HG03135 (cell line): Measurements from ENCODE around the gene CACUL1.
"Not testable (repeated sequence)": the region's sequence is repeated elsewhere in the genome, so short reads cannot be mapped to it uniquely, and the experiment has no call there.

Source experiments
- ATAC-seq: cut with Tn5 transposase; IDR thresholded peaks from one replicate; pipeline ENCODE4 v1.9.1; 2021; ENCODE audit warnings: mild to moderate bottlenecking, moderate library complexity; ENCODE audit not compliant: unreplicated experiment

CACUL1 gene

GRCh38 chr10:118754556-118755423, at the start of gene CACUL1:
Gene CACUL1, minus strand, starts transcription at chr10:118754970. Its CDS starts 208 bp downstream, at chr10:118754762.
- peak; percentile 94 for ATAC-seq

DNA sequence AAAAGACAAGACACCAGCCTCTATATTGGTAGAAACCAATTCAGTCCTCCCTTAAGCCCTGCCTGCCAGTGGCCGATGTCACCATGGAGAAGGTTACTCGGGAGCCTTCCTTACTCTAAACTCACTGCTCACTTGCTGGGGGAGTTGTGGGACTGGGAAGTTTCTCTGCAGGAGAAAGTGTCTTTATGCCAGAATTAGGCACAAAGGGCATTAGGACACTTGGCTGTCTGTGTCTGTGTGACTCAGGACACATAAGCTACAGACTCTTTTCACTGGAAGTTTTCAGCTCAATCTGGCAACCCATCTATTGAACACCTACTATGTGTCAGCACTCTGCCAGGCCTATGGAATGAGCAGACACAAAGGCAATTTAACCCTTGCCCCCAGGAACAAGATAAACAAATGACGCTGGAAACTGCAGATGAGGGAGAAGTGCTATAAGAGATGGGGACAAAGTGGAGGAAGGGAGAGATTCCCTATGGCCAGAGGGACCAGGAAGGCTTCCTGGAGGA, 49.5 kb upstream of the CACUL1 start:
- ATAC-seq = no peak

- no peak for ATAC-seq
These were observed 47.5 kb upstream of the CACUL1 start for GRCh38 chr10:118802126-118802793.

DNA sequence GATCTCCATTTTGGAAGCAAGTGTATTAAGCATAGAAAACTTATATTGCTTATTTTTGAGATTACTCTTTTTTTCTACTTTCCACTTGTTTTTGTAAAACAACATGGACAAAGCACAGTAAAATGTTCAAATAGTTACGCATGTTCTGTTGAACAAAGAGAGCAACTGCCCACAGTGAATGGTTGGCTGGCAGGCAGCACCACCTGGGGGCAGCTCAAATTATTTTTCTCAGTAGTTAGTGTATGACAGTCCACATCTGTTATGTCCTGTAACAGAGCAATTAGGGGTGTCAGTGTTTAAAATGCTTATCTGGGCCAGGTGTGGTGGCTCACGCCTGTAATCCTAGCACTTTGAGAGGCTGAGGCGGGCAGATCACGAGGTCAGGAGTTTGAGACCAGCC, 46.1 kb upstream of the CACUL1 start:
- no peak for ATAC-seq

DNA sequence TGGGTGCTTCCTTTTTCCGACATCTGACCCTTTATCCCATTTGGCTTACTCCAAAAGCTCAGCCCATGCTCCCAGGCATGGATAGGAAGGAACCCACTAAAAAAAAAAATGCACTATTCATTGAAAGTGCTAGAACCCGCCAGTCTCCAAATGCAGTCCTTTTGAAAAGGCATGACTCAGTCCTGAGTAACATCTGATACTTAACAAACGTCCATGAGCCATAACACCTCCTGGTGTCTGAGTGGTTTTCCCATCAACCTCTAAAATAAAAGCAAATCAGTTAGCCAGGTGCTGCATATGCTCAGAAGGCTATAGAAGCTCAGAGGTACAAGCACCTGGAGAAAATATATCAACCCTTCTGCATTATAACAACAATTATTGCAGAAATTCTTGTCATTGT, 45.0 kb upstream of the CACUL1 start:
- ATAC-seq = no peak

GRCh38 chr10:118798231-118798662, 43.5 kb upstream of the CACUL1 start:
- no peak for ATAC-seq

DNA sequence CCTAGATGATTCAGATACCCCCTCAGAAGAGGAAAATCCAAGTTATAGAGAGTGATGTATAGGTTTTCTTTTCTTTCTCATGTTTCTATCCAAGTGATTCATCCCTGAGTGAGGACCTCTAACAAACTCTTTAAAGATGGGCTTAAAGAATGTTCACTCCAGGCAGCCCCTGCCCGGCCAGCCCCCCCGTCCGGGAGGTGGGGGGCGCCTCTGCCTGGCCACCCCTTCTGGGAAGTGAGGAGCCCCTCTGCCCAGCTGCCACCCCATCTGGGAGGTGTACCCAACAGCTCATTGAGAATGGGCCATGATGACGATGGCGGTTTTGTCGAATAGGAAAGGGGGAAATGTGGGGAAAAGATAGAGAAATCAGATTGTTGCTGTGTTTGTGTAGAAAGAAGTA, 40.2 kb upstream of the CACUL1 start:
- ATAC-seq = not testable (repeated sequence)

GRCh38 chr10:118793545-118793944, 38.8 kb upstream of the CACUL1 start:
- no peak for ATAC-seq

DNA sequence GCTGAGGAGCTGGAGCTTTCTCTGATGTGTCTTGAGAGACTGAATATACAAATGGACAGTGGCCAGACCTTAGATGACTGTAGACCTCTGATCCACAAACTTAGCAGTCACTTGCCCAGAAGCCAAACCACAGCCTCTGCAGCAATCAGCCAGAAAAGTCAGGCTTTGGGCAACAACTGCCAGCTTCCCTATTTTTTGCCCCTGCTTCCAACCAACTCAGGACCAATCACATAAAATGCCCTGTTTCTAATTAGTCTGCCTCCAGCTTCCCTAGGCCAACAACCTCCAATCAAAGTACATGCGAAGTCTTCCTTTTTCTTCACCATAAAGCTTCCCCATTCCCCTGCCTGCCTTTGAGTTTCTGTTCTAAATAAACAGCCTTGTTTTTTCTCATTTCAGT, 37.8 kb upstream of the CACUL1 start:
- no peak for ATAC-seq

GRCh38 chr10:118790058-118790457, 35.3 kb upstream of the CACUL1 start:
- ATAC-seq = no peak

- ATAC-seq = no peak
These were observed 30.8 kb upstream of the CACUL1 start for GRCh38 chr10:118785551-118785950.

- no peak for ATAC-seq
These were observed 29.2 kb upstream of the CACUL1 start for GRCh38 chr10:118783776-118784545.

DNA sequence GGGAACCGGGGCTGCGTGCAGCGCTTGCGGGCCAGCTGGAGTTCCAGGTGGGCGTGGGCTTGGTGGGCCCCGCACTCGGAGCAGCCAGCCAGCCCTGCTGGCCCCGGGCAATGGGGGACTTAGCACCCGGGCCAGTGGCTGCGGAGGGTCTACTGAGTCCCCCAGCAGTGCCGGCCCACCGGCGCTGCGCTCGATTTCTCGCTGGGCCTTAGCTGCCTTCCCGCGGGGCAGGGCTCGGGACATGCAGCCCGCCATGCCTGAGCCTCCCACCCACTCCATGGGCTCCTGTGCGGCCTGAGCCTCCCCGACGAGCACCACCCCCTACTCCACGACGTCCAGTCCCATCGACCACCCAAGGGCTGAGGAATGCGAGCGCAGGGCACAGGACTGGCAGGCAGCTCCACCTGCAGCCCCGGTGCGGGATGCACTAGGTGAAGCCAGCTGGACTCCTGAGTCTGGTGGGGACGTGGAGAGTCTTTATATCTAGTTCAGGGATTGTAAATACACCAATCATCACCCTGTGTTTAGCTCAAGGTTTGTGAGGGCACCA, 28.2 kb upstream of the CACUL1 start:
- not testable (repeated sequence) for ATAC-seq

DNA sequence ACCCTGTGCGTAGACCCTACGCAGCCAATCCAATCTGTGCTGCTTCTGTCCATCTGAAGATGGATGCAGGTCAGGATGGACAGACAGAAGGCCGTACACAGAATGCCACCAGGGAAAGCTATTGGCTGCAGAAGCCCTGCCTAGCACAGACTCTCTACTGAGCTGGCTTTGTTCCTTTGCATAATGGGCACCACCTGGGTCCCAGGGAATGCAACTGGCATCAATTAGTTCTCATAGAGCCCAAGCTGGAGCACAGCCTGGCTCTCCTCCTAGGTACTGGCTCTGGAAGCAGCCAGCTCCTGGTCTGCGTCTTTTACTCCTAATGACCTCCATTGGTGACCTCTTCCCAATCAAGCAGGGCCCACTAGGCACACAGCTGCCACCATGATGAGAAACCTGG, 26.8 kb upstream of the CACUL1 start:
- no peak for ATAC-seq

GRCh38 chr10:118778727-118779126, 24.0 kb upstream of the CACUL1 start:
- no peak for ATAC-seq

GRCh38 chr10:118776960-118777359, 22.2 kb upstream of the CACUL1 start:
- ATAC-seq = no peak

GRCh38 chr10:118776033-118776432, 21.3 kb upstream of the CACUL1 start:
- ATAC-seq = no peak

DNA sequence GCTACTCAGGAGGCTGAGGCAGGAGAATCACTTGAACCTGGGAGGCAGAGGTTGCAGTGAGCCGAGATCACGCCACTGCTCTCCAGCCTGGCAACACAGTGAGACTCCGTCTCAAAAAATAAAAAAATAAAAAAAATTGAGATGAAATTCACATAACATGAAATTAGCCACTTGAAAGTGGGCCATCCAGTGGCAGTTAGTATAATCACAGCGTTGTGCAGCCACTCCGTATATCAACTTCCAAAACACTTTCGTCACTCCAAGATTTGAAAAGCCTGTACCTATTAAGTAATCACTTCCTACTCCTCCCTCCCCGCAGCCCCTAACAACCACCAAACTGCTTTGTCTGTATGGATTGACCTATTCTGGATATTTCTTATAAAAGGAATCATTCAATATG, 20.7 kb upstream of the CACUL1 start:
- no peak for ATAC-seq

GRCh38 chr10:118773041-118773440, 18.3 kb upstream of the CACUL1 start:
- ATAC-seq = no peak

DNA sequence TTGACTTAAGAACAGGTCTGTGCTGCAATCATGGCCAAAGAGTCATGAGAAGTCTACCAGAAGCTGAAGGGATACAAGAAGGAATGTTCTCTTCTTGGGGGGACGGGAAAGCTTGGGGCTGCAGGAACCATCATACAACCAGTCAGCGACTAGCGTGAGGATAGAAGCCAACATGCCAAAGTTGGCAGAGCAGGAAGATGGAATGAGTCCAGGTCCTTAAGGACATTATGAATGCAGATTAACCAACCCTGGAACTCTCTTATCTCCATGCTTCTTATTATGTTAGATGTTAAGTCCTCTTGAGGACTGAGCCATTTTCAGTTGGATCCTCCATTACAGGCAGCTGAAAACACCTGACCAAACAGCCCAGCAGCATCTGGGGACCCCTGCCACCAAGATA, 17.2 kb upstream of the CACUL1 start:
- ATAC-seq = no peak
